HepG2 (cell line): Measurements from ENCODE around the gene DNAJC1. TPM values are rescaled to one million over a fixed set of nuclear protein-coding genes. Genes with fewer than 3 reads are reported as not detected.

ENCODE experiments used
- ATAC-seq: fragments of 200-7000 bp; cut with Tn5 transposase; 3 replicates; pipeline ENCODE4 v1.9.1; 2020; ENCODE audit warnings: mild to moderate bottlenecking, moderate library complexity
- BruUV-seq: library from RNA; stranded (reverse); fragments of 400-500 nt; replicated peaks from 2 replicates; lab custom pipeline; 2021; lab: Mats Ljungman, UMichigan
- CTCF ChIA-PET: fragments of 300-600 bp; formaldehyde crosslinking; extraction: SDS; loops from one replicate; lab custom pipeline; 2021; ENCODE audit warnings: low total read pairs, inconsistent platforms, low intra/inter-chr PET ratio; lab: Yijun Ruan, JAX
- POLR2A ChIA-PET: fragments of 350-600 bp; sonication (Branson Sonifier 250); formaldehyde crosslinking; loops from one replicate; lab custom pipeline; 2020; ENCODE audit warnings: antibody characterized with exemption, inconsistent platforms; lab: Yijun Ruan, JAX
- DNase-seq: peaks from one replicate; pipeline ENCODE4 v3.0.0-alpha.2; 2015; ENCODE audit warnings: low spot score
- FAIRE-seq: peaks from 3 replicates; lab custom pipeline; 2011; peaks lifted over from hg19 to GRCh38; lab: Jason Lieb, UNC
- H2AFZ ChIP-seq: one replicate; pipeline ENCODE4 v1.6.1; 2011; ENCODE audit warnings: low read length, inconsistent platforms
- H3K27ac ChIP-seq: fragments of 300-600 bp; 3 replicates; pipeline ENCODE4 v1.8.0; 2011; ENCODE audit warnings: mixed run types, mild to moderate bottlenecking, mixed read lengths, low read length, inconsistent platforms; ENCODE audit not compliant: insufficient read depth; ENCODE audit errors: extremely low read length
- H3K27me3 ChIP-seq, 2 experiments: fragments of 200-600 bp in 1 of 2; 2 replicates in 1 of 2; 3 replicates in 1 of 2; pipeline versions ENCODE4 v1.6.0 to v1.8.0; 2011; ENCODE audit warnings: low read length in 2 of 2, mild to moderate bottlenecking in 2 of 2, moderate library complexity in 2 of 2, inconsistent platforms in 1 of 2; ENCODE audit not compliant: insufficient read depth in 2 of 2, control insufficient read depth in 1 of 2
- H3K36me3 ChIP-seq, 2 experiments: fragments of 200-600 bp in 1 of 2; replicated peaks in 1 of 2; 2 replicates in 1 of 2; 3 replicates in 1 of 2; pipeline versions ENCODE4 v1.5.1 to v1.8.0; 2011; ENCODE audit warnings: low read length in 2 of 2, inconsistent platforms in 1 of 2; ENCODE audit not compliant: insufficient read depth in 2 of 2, control insufficient read depth in 1 of 2
- H3K4me1 ChIP-seq: 2 replicates; pipeline ENCODE4 v1.5.1; 2012; ENCODE audit warnings: low read length, inconsistent platforms; ENCODE audit not compliant: insufficient read depth
- H3K4me2 ChIP-seq: 2 replicates; pipeline ENCODE4 v1.6.0; 2011; ENCODE audit warnings: low read depth, low read length, inconsistent platforms
- H3K4me3 ChIP-seq, 3 experiments: fragments of 200-600 bp in 1 of 3; sonication (generic), shearing (Covaris generic) in 1 of 3; replicated peaks in 1 of 3; 2 replicates each; pipeline ENCODE4 v1.5.1; 2011 to 2016; ENCODE audit warnings: low read length in 3 of 3, inconsistent platforms in 2 of 3, low read depth in 2 of 3, mild to moderate bottlenecking in 2 of 3, control low read depth in 1 of 3, mixed read lengths in 1 of 3; ENCODE audit not compliant: insufficient read depth in 1 of 3
- H3K79me2 ChIP-seq: one replicate; pipeline ENCODE4 v1.6.1; 2011; ENCODE audit warnings: low read length, inconsistent platforms; ENCODE audit not compliant: insufficient read depth
- H3K9ac ChIP-seq: 2 replicates; pipeline ENCODE4 v1.6.0; 2011; ENCODE audit warnings: mild to moderate bottlenecking, low read depth, low read length, inconsistent platforms; ENCODE audit not compliant: insufficient read depth
- H3K9me3 ChIP-seq: 2 replicates; pipeline ENCODE4 v1.5.1; 2012; ENCODE audit warnings: mild to moderate bottlenecking, low read length
- H4K20me1 ChIP-seq: 2 replicates; pipeline ENCODE4 v1.6.0; 2011; ENCODE audit warnings: inconsistent platforms, mild to moderate bottlenecking, low read length, moderate library complexity; ENCODE audit not compliant: insufficient read depth
- ATF1 ChIP-seq: IDR thresholded peaks from 2 replicates; pipeline ENCODE4 v1.6.1; 2016; ENCODE audit warnings: mild to moderate bottlenecking, control low read depth
- BORCS8-MEF2B ChIP-seq: sonication (generic); formaldehyde crosslinking; IDR thresholded peaks from 2 replicates; pipeline ENCODE4 v1.8.0; 2022; ENCODE audit warnings: mild to moderate bottlenecking, missing genetic modification reagents
- BRCA1 ChIP-seq: sonication (generic); formaldehyde crosslinking; IDR thresholded peaks from 2 replicates; pipeline ENCODE4 v1.4.0; 2020; ENCODE audit warnings: missing genetic modification reagents
- GLI4 ChIP-seq: sonication (generic); formaldehyde crosslinking; IDR thresholded peaks from 2 replicates; pipeline ENCODE4 v1.5.1; 2020; ENCODE audit warnings: missing genetic modification reagents, mild to moderate bottlenecking, moderate library complexity, borderline replicate concordance
- HNF4G ChIP-seq, 2 experiments: sonication (generic) in 1 of 2; formaldehyde crosslinking in 1 of 2; IDR thresholded peaks; 2 replicates each; pipeline versions ENCODE4 v1.4.0 to v1.6.1; 2011 to 2020; ENCODE audit warnings: borderline replicate concordance in 2 of 2, low read depth in 2 of 2, mild to moderate bottlenecking in 2 of 2, low read length in 1 of 2, missing genetic modification reagents in 1 of 2, moderate library complexity in 1 of 2
- MIXL1 ChIP-seq: IDR thresholded peaks from 2 replicates; pipeline ENCODE4 v1.6.1; 2016
- NCOA5 ChIP-seq: sonication (generic); formaldehyde crosslinking; IDR thresholded peaks from 2 replicates; pipeline ENCODE4 v1.4.0; 2020; ENCODE audit warnings: missing genetic modification reagents
- RAD21 ChIP-seq: fragments of 450-650 bp; formaldehyde crosslinking; IDR thresholded peaks from 2 replicates; pipeline ENCODE4 v1.5.0; 2020; ENCODE audit warnings: mild to moderate bottlenecking
- REL ChIP-seq: sonication (generic); formaldehyde crosslinking; conservative IDR thresholded peaks from 2 replicates; pipeline ENCODE4 v1.8.0; 2022; ENCODE audit warnings: mild to moderate bottlenecking, missing genetic modification reagents, moderate library complexity
- THAP11 ChIP-seq: IDR thresholded peaks from 2 replicates; pipeline ENCODE4 v1.6.1; 2016; ENCODE audit warnings: missing biosample characterization, missing genetic modification reagents
- TMF1 ChIP-seq: sonication (generic); formaldehyde crosslinking; IDR thresholded peaks from 2 replicates; pipeline ENCODE4 v1.8.1; 2022; ENCODE audit warnings: low read depth, missing genetic modification reagents
- ZNF101 ChIP-seq: sonication (generic); formaldehyde crosslinking; IDR thresholded peaks from 2 replicates; pipeline ENCODE4 v1.4.0; 2020; ENCODE audit warnings: mild to moderate bottlenecking, low read depth, missing genetic modification reagents, borderline replicate concordance
- ZNF3 ChIP-seq: IDR thresholded peaks from 2 replicates; pipeline ENCODE4 v1.7.0; 2017; ENCODE audit warnings: inconsistent platforms
- ZNF382 ChIP-seq: sonication (generic); formaldehyde crosslinking; IDR thresholded peaks from 2 replicates; pipeline ENCODE4 v1.5.0; 2020; ENCODE audit warnings: missing genetic modification reagents, mild to moderate bottlenecking, borderline replicate concordance
- ZNF446 ChIP-seq: sonication (generic); formaldehyde crosslinking; IDR thresholded peaks from 2 replicates; pipeline ENCODE4 v1.5.0; 2020; ENCODE audit warnings: mild to moderate bottlenecking, missing genetic modification reagents
- WGBS: methylation state at CpG from one replicate; pipeline ENCODE4 v1.1.6; 2017; ENCODE audit warnings: low lambda C conversion rate; 5-methylcytosine and 5-hydroxymethylcytosine counted together
- in situ Hi-C: cut with HindIII; loops from 2 replicates; pipeline ENCODE4 v1.10.0; 2017; ENCODE audit warnings: low pct_unique_long_range_greater_than_20kb; ENCODE audit not compliant: extremely low pct_ligation_motif_present
- intact Hi-C: fragments of 100-400 bp; cut with micrococcal nuclease; formaldehyde crosslinking; loops from one replicate; pipeline ENCODE4 v1.10.0; 2022; ENCODE audit not compliant: unreplicated experiment
- polyA plus RNA-seq, 8 experiments: library from polyadenylated mRNA; depleted of rRNA in 3 of 8; stranded (reverse) in 7 of 8; unstranded in 1 of 8; fragments of >200 nt; fragmentation: Illumina TruSeq in 4 of 8; extraction: Trizol in 4 of 8; gene quantifications; 2 replicates each; pipeline versions ENCODE4 v1.2.1 to v1.2.3, GENCODE V29; 2011 to 2016; ENCODE audit warnings: low read depth in 4 of 8, missing spikeins in 1 of 8, mixed read lengths in 1 of 8; ENCODE audit not compliant: insufficient read depth in 1 of 8
- total RNA-seq, 5 experiments: library from RNA; depleted of rRNA; stranded (reverse); fragments of >200 nt; fragmentation: Illumina TruSeq; extraction: Trizol; gene quantifications; 2 replicates each; pipeline ENCODE4 v1.2.3, GENCODE V29; 2016; ENCODE audit warnings: low read depth in 1 of 5
- TF ChIP-seq, protein P1 (sequence below): IDR thresholded peaks from 2 replicates; pipeline ENCODE4 v1.6.1; 2018; ENCODE audit warnings: missing genetic modification reagents, mild to moderate bottlenecking, missing compliant biosample characterization
- TF ChIP-seq, protein P2 (sequence below): sonication (generic); formaldehyde crosslinking; IDR thresholded peaks from 2 replicates; pipeline ENCODE4 v1.4.0; 2020; ENCODE audit warnings: missing genetic modification reagents, mild to moderate bottlenecking, borderline replicate concordance
- TF ChIP-seq, protein P3 (sequence below): sonication (generic); formaldehyde crosslinking; IDR thresholded peaks from 2 replicates; pipeline ENCODE4 v1.4.0; 2020; ENCODE audit warnings: missing genetic modification reagents

DNAJC1 gene
- total and polyA plus RNA-seq, 2 of the 13 experiments (the other 11 are each of a cell fraction or from before 2014, with no cell fraction given): 9.9 to 16.6 TPM

DNA sequence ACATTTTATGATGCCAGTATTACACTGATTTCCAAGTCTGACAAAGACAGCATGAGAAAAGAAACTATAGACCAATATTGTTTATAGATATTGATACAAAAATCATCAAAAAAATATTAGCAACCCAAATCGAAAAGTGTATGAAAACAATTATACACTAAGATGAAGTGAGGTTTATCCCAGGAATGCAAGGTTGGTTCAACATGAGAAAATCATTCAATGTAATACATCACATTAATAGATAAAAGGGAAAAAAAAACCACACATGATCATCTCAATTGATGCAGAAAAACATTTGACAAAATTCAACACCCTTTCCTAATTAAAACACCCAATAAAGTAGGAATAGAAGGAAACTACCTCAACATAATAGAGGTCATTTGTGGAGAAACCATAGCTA, 153.9 kb downstream of the DNAJC1 start:
- H3K79me2 ChIP-seq: no peaks in the 10 kb centered on the region
- H3K9me3 ChIP-seq: peaks cover 9% of the 10 kb centered on the region
- POLR2A ChIA-PET: no interaction called here
- intact Hi-C loops: no loop called here
- no peak overlapping the region for H3K4me2 ChIP-seq
- no peaks in the 10 kb centered on the region for H4K20me1 ChIP-seq
- H3K9ac ChIP-seq: no peak overlapping the region
- H3K27ac ChIP-seq: no peak overlapping the region
- FAIRE-seq (no peak), ATAC-seq (no peak), DNase-seq (no peak)
- CTCF ChIA-PET: no interaction called here
- no TSS peak for BruUV-seq
- H2AFZ ChIP-seq: no peak overlapping the region
- 91% methylated on average over 1 of the region's 1 CpG for WGBS
- H3K4me1 ChIP-seq: no peaks in the 10 kb centered on the region
- in situ Hi-C loops: no loop called here
- no peak for TF ChIP-seq MIXL1 (CRISPR knock-in tag)
- no peak for TF ChIP-seq RAD21 (CRISPR knock-in tag)
- no peak for TF ChIP-seq HNF4G (IDR thresholded peaks at IDR 0.05; ENCODE audit: borderline replicate concordance, low read depth, low read length)
- TF ChIP-seq HNF4G (CRISPR knock-in tag; IDR thresholded peaks at IDR 0.05; ENCODE audit: borderline replicate concordance, low read depth): no peak
- TF ChIP-seq ZNF382: no peak
- TF ChIP-seq GLI4: no peak
- TF ChIP-seq, protein P1, sequence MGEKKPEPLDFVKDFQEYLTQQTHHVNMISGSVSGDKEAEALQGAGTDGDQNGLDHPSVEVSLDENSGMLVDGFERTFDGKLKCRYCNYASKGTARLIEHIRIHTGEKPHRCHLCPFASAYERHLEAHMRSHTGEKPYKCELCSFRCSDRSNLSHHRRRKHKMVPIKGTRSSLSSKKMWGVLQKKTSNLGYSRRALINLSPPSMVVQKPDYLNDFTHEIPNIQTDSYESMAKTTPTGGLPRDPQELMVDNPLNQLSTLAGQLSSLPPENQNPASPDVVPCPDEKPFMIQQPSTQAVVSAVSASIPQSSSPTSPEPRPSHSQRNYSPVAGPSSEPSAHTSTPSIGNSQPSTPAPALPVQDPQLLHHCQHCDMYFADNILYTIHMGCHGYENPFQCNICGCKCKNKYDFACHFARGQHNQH: no peak
- TF ChIP-seq BRCA1 (CRISPR knock-in tag): no peak
- TF ChIP-seq BORCS8-MEF2B (CRISPR knock-in tag): no peak
- no peak for TF ChIP-seq ZNF101
- no peak for TF ChIP-seq ZNF446 (CRISPR knock-in tag)
- no peak for TF ChIP-seq TMF1
- no peak for TF ChIP-seq NCOA5 (CRISPR knock-in tag)
- no peak for TF ChIP-seq ZNF3 (CRISPR knock-in tag)
- no peak for TF ChIP-seq REL (CRISPR knock-in tag)
- TF ChIP-seq, protein P2, sequence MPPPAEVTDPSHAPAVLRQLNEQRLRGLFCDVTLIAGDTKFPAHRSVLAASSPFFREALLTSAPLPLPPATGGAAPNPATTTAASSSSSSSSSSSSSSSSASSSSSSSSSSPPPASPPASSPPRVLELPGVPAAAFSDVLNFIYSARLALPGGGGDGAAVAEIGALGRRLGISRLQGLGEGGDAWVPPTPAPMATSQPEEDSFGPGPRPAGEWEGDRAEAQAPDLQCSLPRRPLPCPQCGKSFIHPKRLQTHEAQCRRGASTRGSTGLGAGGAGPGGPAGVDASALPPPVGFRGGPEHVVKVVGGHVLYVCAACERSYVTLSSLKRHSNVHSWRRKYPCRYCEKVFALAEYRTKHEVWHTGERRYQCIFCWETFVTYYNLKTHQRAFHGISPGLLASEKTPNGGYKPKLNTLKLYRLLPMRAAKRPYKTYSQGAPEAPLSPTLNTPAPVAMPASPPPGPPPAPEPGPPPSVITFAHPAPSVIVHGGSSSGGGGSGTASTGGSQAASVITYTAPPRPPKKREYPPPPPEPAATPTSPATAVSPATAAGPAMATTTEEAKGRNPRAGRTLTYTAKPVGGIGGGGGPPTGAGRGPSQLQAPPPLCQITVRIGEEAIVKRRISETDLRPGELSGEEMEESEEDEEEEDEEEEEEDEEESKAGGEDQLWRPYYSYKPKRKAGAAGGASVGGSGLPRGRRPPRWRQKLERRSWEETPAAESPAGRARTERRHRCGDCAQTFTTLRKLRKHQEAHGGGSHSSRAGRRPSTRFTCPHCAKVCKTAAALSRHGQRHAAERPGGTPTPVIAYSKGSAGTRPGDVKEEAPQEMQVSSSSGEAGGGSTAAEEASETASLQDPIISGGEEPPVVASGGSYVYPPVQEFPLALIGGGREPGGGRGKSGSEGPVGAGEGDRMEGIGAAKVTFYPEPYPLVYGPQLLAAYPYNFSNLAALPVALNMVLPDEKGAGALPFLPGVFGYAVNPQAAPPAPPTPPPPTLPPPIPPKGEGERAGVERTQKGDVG (CRISPR knock-in tag): no peak
- TF ChIP-seq, protein P3, sequence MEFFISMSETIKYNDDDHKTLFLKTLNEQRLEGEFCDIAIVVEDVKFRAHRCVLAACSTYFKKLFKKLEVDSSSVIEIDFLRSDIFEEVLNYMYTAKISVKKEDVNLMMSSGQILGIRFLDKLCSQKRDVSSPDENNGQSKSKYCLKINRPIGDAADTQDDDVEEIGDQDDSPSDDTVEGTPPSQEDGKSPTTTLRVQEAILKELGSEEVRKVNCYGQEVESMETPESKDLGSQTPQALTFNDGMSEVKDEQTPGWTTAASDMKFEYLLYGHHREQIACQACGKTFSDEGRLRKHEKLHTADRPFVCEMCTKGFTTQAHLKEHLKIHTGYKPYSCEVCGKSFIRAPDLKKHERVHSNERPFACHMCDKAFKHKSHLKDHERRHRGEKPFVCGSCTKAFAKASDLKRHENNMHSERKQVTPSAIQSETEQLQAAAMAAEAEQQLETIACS (CRISPR knock-in tag): no peak
- no peak for TF ChIP-seq THAP11 (CRISPR knock-in tag)
- TF ChIP-seq ATF1 (CRISPR knock-in tag): no peak
- H3K4me3 ChIP-seq: no peak overlapping the region
- H3K36me3 ChIP-seq: no peaks in the 10 kb centered on the region
- no peaks in the 10 kb centered on the region for H3K27me3 ChIP-seq
